ENCODE measurements around the gene NAA35.

Gene NAA35

DNA sequence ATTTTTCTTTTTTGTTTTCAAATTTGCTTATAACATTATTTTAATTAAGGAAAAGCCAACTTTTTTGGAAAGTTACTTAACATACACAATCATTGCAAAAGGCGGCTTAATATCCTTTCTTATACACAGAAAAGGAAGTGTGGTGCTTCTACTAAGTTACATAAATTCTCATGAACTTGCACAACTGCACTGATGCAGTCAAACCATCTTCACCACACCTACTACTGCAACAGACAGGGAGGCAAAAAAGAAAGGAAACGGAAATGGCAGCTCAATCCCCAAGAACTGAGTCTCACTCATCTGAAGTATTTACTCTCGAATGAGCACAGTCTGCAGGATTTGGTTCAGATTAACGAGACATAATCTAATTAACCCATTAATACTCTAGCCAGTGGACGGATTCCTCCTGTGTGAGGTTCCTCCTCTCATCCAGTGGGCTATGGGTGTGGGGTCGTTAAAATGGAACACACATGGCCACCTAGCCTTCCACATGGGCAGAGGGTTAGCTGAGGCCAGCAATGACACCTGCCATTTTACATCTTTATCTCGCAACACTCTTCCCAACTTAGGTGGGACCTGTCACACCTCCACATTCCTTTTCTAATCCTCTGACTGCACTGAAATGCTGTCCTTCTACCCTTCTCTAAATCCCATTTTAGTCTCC is 128.4 kb downstream of the NAA35 start:
- DNase-seq: no peak

Measured in stimulated activated CD8-positive, alpha-beta memory T cell treated with anti-CD3 and anti-CD28 coated beads, Interleukin-4, amount 100 ng/mL, for 48 hours (primary cell).